Neuron (in vitro differentiated cells): ENCODE results near the gene FARP2.
"Not testable (repeated sequence)": the region's sequence is repeated elsewhere in the genome, so short reads cannot be mapped to it uniquely, and the experiment has no call there.

Experiments used
- H2AFZ ChIP-seq: one replicate; pipeline ENCODE4 v1.6.1; 2013; ENCODE audit warnings: low read depth, mild to moderate bottlenecking, inconsistent platforms, low read length, moderate library complexity
- H3K27me3 ChIP-seq: one replicate; pipeline ENCODE4 v1.6.1; 2013; ENCODE audit warnings: low read length; ENCODE audit not compliant: insufficient read depth
- H3K36me3 ChIP-seq: one replicate; pipeline ENCODE4 v1.6.1; 2013; ENCODE audit warnings: low read length; ENCODE audit not compliant: insufficient read depth
- H3K4me1 ChIP-seq: one replicate; pipeline ENCODE4 v1.6.1; 2013; ENCODE audit warnings: low read length; ENCODE audit not compliant: insufficient read depth
- H3K4me3 ChIP-seq: 2 replicates; pipeline ENCODE4 v1.5.1; 2013; ENCODE audit warnings: mild to moderate bottlenecking, low read length, moderate library complexity
- H3K9me3 ChIP-seq: one replicate; pipeline ENCODE4 v1.6.1; 2013; ENCODE audit warnings: low read length

FARP2 gene

DNA sequence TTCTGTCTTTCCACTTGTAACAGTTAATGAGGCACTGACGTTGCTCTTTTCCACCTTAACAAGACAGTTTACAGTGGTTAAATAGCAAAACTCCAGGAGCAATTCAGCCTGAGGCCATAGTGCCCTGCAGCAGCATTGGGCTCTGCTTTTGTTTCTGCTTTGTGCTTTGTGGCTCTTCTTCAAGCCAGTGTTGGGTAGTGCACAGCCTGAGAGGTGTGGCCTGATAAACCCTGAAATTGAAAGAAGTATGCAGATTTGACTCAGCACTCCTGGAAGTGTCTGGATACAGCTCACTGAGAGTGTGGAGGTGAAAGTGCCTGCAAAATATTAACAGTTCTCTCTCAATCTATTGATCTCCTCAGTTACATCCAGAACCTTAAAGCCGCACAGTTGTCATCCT lies 89.3 kb downstream of the FARP2 start:
- H3K36me3 ChIP-seq, result peaks cover 37% of the 10 kb centered on the region
- no peaks in the 10 kb centered on the region for H3K27me3 ChIP-seq
- no peak overlapping the region for H3K4me3 ChIP-seq
- H3K4me1 ChIP-seq, result no peaks in the 10 kb centered on the region
- no peaks in the 10 kb centered on the region for H3K9me3 ChIP-seq
- no peak overlapping the region for H2AFZ ChIP-seq

DNA sequence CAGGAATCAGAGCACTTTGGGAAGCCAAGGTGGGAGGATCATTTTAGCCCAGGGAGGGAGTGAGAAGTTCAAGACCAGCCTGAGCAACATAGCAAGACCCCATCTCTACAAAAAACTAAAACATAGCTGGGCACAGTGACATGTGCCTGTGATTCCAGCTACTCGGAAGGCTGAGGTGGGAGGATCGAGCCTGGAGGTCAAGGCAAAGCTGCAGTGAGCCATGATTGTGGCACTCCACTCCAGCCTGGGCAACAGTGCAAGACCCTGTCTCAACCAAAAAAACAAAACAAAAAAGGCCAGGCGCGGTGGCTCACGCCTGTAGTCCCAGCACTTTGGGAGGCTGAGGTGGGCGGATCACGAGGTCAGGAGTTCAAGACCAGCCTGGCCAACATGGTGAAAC lies 94.0 kb downstream of the FARP2 start:
- not testable (repeated sequence) for H3K36me3 ChIP-seq, H3K4me3 ChIP-seq, H3K4me1 ChIP-seq, H3K9me3 ChIP-seq, H3K27me3 ChIP-seq, H2AFZ ChIP-seq

DNA sequence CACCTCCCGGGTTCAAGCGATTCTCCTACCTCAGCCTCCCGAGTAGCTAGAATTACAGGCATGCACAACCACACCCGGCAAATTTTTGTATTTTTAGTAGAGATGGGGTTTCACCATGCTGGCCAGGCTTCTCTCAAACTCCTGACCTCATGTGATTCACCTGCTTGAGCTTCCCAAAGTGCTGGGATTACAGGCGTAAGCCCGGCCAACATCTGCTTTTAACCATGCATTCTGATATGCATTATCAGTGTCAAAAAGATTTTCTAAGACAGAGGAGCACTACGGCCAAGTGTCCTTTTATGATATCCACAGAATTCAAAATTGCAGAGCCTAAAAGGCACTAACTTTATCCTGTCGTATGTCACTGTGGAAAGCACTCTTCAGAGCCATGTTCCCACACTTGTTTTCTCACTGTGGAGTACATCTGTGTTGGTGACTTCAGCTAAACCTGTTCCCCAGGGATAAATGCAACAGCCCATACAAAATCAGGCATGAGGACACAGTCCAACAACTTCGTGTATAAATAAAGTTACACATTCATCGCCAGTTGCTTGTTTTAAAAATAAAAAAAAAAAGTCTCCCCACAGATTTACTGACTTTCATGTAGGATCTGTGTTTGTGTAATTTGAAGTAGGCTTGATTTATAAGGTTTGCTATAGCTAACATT lies 95.9 kb downstream of the FARP2 start:
- H3K27me3 ChIP-seq, result no peaks in the 10 kb centered on the region
- no peak overlapping the region for H3K4me3 ChIP-seq
- H2AFZ ChIP-seq, result no peak overlapping the region
- no peaks in the 10 kb centered on the region for H3K36me3 ChIP-seq
- H3K9me3 ChIP-seq, result no peaks in the 10 kb centered on the region
- H3K4me1 ChIP-seq, result no peaks in the 10 kb centered on the region

DNA sequence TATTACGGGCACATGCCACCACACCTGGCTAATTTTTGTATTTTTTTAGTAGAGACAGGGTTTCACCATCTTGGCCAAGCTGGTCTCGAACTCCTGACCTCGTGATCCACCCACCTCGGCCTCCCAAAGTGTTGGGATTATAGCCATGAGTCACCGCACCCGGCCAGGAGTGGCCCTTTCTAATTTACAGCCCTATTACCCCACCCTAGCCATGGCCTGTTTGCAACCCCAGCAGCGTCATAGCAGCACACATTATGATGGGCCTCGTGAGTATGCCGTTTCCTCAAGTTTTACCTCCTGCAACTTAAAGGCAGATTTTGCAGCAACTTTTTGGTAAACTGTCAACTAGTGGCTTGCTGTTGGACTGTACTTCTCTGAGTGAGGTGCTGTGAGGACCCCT lies 97.8 kb downstream of the FARP2 start:
- not testable (repeated sequence) for H3K4me1 ChIP-seq, H3K27me3 ChIP-seq, H3K4me3 ChIP-seq, H2AFZ ChIP-seq, H3K9me3 ChIP-seq, H3K36me3 ChIP-seq

DNA sequence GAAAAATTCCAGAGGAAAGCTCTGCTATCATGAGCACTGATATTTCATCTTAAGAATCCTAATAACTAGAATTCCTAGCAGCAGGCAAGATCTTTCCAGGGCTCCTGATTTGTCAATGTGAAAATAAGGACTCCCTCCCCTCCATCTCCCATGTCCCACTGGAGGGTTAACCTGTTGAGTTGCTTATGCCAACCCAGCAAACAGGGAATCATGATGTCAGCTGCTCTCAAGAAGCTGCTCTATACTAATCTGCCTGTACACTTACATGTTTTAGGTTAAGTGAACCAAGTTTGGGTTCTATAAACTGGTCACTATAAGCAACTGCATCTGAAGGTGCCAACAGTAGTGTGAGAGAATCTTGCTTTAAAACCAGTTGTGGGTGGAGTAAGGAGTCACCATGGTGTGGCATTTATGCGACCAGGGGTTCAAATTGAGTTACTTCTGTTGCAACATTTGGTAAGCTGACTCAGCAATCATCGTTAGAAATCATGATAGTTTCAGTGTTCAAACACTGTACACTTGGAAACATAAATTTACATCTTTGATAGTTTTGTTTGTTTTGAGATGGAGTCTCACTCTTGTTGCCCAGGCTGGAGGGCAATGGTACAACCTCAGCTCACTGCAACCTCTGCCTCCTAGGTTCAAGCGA lies 98.9 kb downstream of the FARP2 start:
- no peaks in the 10 kb centered on the region for H3K36me3 ChIP-seq
- H3K4me3 ChIP-seq, result no peak overlapping the region
- no peaks in the 10 kb centered on the region for H3K4me1 ChIP-seq
- H2AFZ ChIP-seq, result no peak overlapping the region
- no peaks in the 10 kb centered on the region for H3K9me3 ChIP-seq
- no peaks in the 10 kb centered on the region for H3K27me3 ChIP-seq

DNA sequence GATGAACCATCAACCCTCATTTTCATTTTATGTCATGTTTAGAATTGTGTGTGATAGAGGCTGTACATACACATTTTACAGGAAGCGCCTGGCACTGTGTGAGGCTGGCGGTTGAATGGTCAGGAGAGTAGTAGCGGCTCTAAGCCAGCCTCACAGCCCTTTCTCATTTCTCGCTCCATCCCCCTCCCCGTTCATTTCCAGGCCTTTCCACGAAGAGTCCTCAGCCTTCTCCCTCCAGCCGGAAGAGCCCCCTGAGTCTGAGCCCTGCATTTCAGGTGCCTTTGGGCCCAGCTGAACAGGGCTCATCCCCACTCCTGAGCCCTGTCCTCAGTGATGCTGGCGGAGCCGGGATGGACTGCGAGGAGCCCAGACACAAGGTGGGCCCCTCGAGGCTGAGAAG lies 100.5 kb downstream of the FARP2 start:
- Histone ChIP-seq H3K4me1 (no peaks in the 10 kb centered on the region), H3K36me3 (no peaks in the 10 kb centered on the region), H3K9me3 (no peaks in the 10 kb centered on the region), H3K4me3 (no peak overlapping the region), H2AFZ (no peak overlapping the region), H3K27me3 (no peaks in the 10 kb centered on the region)

DNA sequence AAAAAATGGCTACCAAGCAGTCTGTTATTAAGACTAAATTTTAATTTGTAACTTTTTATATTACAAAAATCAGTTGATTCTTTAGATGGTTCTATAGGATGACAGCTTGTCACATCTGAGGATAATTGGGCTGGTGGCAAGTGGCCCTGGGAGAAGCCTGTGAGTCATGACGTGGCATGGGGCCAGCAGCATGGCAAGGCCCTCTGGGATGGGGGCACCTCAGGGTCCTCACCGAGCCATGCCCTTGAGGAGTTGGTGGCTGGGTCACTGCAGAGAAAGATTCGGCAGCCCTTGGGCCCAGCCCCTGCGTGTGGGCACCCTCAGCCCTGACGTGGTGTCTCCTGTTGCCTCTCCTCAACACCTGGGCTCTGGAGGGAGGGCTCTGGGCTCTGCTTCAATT lies 102.6 kb downstream of the FARP2 start:
- Histone ChIP-seq H3K9me3 (no peaks in the 10 kb centered on the region), H3K36me3 (peaks cover 3% of the 10 kb centered on the region), H2AFZ (no peak overlapping the region), H3K4me3 (no peak overlapping the region), H3K27me3 (no peaks in the 10 kb centered on the region), H3K4me1 (no peaks in the 10 kb centered on the region)

DNA sequence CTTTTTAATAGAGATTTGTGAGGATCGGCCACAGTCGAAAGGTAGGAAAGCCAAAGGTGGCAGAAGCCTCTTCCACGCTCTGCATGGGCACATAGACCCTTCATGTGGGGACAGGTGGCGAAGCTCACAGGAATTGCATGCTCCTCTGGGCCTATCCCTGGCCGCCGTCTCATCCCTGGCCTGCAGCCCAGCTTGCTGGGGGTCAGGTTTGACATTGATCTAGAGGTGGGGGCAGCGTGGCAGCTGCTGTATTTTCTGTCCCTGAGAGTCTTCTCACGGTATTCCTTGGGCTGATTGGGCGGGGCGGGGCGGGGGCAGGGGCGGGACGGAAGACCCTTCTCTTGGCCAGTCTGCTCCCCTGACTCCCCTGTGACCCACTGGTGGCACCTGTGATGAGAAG lies 103.4 kb downstream of the FARP2 start:
- no peaks in the 10 kb centered on the region for H3K4me1 ChIP-seq
- no peak overlapping the region for H3K4me3 ChIP-seq
- H3K9me3 ChIP-seq, result no peaks in the 10 kb centered on the region

DNA sequence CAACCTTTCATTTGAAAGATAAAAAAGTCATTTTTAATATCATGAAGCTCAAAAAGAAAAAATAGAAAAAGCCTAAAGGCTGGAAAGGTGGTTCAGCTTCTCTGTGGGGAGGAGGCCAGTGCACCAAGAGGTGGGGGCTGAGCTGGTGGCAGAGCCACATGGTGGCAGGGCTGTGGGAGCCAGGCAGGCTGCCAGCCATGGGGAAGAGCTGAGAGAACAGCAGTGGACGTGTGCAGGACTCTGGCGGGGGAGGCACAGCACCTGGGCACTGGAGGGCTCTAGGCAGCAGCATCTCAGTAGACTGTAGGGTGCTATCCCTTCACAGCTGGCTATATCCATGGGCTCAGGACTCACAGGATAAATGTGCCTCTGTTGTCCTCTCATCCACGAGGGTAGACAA lies 104.5 kb downstream of the FARP2 start:
- Histone ChIP-seq H3K36me3 (peaks cover 3% of the 10 kb centered on the region), H3K4me1 (no peaks in the 10 kb centered on the region), H3K4me3 (no peak overlapping the region), H2AFZ (no peak overlapping the region), H3K9me3 (no peaks in the 10 kb centered on the region), H3K27me3 (no peaks in the 10 kb centered on the region)

More for the DNA sequence above, 103.4 kb downstream of the FARP2 start:
- H2AFZ ChIP-seq, result no peak overlapping the region
- H3K27me3 ChIP-seq, result no peaks in the 10 kb centered on the region
- peaks cover 3% of the 10 kb centered on the region for H3K36me3 ChIP-seq

DNA sequence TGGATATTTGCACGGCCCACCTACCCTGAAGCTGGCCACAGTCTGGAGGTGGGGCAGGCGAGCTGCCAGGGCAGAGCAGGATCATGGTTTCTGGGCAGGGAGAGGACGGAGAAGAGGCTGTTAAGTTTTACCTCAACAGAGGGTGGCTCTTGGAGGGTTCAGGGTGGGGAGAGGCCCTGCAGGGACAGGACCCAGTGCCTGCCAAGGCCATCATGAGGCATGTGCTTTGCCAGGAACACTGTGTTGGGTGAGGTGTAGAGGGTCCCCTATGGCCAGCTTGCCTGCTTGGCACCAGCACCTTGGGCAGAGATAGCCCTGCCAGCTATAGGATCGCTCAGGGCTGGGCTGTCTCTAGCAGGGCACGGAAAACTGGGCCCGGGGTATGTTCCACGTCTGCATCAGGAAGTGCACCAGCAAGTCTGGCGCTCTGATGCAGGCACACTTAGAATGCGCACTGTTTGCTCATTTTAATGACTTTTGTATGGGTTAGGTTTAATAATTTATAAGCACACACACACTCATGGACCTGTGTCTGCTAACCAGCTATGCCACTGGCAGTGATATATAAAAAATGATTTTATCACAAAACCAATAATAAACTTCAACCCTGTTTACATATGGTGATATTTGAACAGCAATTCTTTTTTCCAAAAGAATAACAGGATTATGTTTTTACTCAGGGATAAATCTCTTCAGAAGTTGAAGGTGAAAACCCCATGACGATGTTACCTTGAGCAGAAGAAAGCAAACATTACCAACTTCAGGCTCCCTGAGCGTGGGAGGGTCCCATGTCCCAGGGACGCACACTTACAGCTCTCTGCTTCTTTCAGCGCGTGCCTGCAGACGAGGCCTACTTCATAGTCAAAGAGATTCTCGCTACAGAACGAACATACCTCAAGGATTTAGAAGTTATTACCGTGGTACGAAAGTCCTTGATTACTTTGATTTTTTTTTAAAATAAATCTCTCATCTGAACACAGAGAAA lies 105.9 kb downstream of the FARP2 start:
- peaks cover 3% of the 10 kb centered on the region for H3K36me3 ChIP-seq
- H3K4me3 ChIP-seq, result no peak overlapping the region
- no peak overlapping the region for H2AFZ ChIP-seq
- H3K4me1 ChIP-seq, result no peaks in the 10 kb centered on the region
- no peaks in the 10 kb centered on the region for H3K27me3 ChIP-seq
- no peaks in the 10 kb centered on the region for H3K9me3 ChIP-seq

DNA sequence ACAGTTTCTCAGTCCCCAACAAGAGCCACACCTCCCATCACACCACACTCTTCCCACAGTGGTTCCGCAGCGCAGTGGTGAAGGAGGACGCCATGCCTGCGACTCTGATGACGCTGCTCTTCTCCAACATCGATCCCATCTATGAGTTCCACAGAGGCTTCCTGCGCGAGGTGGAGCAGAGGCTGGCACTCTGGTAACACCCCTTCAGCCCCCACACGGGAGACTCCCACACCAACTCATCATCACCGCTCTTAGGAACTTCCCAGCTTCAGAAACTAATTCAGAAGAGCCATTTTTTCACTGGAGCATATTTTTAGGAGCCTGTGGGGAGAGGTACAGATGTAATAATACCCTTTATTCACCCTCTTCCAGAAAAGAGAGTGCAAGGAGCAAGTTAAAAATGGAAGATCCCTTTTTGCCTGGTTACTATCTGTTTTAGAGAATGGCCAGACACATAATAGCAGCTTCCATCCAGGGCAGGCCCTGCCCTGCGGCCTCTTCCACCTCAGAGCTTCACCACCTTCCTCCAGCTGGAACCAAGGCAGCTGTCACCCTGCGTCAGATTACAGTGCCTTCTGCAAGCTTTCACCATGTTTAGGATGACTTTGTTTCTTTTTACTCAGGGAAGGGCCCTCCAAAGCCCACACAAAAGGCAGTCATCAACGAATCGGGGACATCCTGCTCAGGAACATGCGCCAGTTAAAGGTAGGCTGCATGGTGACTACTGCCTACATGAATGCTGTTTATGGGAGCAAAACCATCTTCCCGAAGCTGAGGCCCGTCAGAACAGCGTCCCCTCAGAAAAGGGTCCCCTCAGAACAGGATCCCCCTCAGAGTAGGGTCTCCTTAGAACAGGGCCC lies 107.4 kb downstream of the FARP2 start:
- no peaks in the 10 kb centered on the region for H3K4me1 ChIP-seq
- H2AFZ ChIP-seq, result no peak overlapping the region
- no peaks in the 10 kb centered on the region for H3K27me3 ChIP-seq
- peaks cover 3% of the 10 kb centered on the region for H3K36me3 ChIP-seq
- H3K9me3 ChIP-seq, result no peaks in the 10 kb centered on the region
- no peak overlapping the region for H3K4me3 ChIP-seq

DNA sequence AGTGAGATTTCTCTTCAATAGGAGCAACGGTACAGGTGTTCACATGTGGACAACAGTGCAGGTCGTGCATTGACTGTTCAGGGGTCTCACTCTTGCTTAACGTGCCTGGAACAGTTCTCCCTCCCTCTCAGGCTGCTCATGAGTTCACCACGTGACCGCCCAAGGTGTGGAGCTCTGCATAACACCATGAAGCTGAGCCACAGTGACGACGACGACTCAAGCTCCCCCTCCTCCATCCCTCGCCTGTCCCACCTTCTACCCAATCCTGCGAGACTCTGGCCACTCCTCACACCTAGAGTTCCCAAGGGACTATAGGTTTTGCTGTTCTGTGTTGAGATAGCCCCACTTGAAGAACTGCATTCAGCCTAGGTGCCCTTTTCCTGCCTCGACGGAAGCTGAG lies 109.5 kb downstream of the FARP2 start:
- H2AFZ ChIP-seq, result no peak overlapping the region
- no peaks in the 10 kb centered on the region for H3K4me1 ChIP-seq
- H3K4me3 ChIP-seq, result no peak overlapping the region
- peaks cover 3% of the 10 kb centered on the region for H3K36me3 ChIP-seq
- no peaks in the 10 kb centered on the region for H3K9me3 ChIP-seq
- no peaks in the 10 kb centered on the region for H3K27me3 ChIP-seq
